GM13977 (cell line): ENCODE data around the gene SKAP1.

Source experiments
- DNase-seq: peaks from one replicate; pipeline ENCODE4 v3.0.0; 2012; ENCODE audit warnings: low spot score
- CTCF ChIP-seq: IDR thresholded peaks from 2 replicates; pipeline ENCODE4 v1.5.1; 2012; ENCODE audit warnings: mild to moderate bottlenecking, control low read depth; ENCODE audit not compliant: insufficient read depth; ENCODE audit errors: extremely low read depth, missing control alignments
- in situ Hi-C: fragments of 300-500 bp; cut with MboI; formaldehyde crosslinking; loops from one replicate; pipeline ENCODE4 v1.12.0; 2022; ENCODE audit warnings: low sequenced_read_pairs, low pct_unique_long_range_greater_than_20kb, mixed read lengths, inconsistent platforms; ENCODE audit not compliant: unreplicated experiment

SKAP1 gene

GRCh38 chr17:48244814-48245213, 185.2 kb downstream of the SKAP1 start:
- in situ Hi-C loops = no loop called here
- no peak for TF ChIP-seq CTCF
- no peak for DNase-seq

GRCh38 chr17:48244121-48244711, 185.8 kb downstream of the SKAP1 start:
- no peak for DNase-seq
- TF ChIP-seq CTCF = no peak
- in situ Hi-C loops = no loop called here

- no peak for DNase-seq
- TF ChIP-seq CTCF = no peak
- in situ Hi-C loops = no loop called here
Observed at GRCh38 chr17:48241770-48242497, 188.1 kb downstream of the SKAP1 start.

- peak; percentile 46 for DNase-seq
- no peak for TF ChIP-seq CTCF
- in situ Hi-C loops = no loop called here
Observed at GRCh38 chr17:48241131-48241591, 188.9 kb downstream of the SKAP1 start.

- TF ChIP-seq CTCF = no peak
- no peak for DNase-seq
- in situ Hi-C loops = no loop called here
Observed at GRCh38 chr17:48240562-48241130, 189.4 kb downstream of the SKAP1 start.

GRCh38 chr17:48240122-48240521, 189.9 kb downstream of the SKAP1 start:
- no peak for TF ChIP-seq CTCF
- no peak for DNase-seq
- in situ Hi-C loops = no loop called here
